BLaER1 (cell line): Measurements from ENCODE around the gene PDE3A.

Experiments used
- H3K27ac ChIP-seq: shearing (Covaris generic); formaldehyde crosslinking; 2 replicates; pipeline ENCODE4 v1.8.1; 2022
- H3K27me3 ChIP-seq: shearing (Covaris generic); formaldehyde crosslinking; 2 replicates; pipeline ENCODE4 v1.8.1; 2022
- H3K36me3 ChIP-seq: shearing (Covaris generic); formaldehyde crosslinking; 2 replicates; pipeline ENCODE4 v1.8.1; 2022
- H3K4me1 ChIP-seq: shearing (Covaris generic); formaldehyde crosslinking; 2 replicates; pipeline ENCODE4 v1.8.1; 2022
- H3K4me2 ChIP-seq: shearing (Covaris generic); formaldehyde crosslinking; 2 replicates; pipeline ENCODE4 v1.8.1; 2022
- H3K4me3 ChIP-seq: shearing (Covaris generic); formaldehyde crosslinking; 2 replicates; pipeline ENCODE4 v1.8.1; 2022
- H3K9ac ChIP-seq: shearing (Covaris generic); formaldehyde crosslinking; 2 replicates; pipeline ENCODE4 v1.8.1; 2022
- H3K9me3 ChIP-seq: shearing (Covaris generic); formaldehyde crosslinking; 2 replicates; pipeline ENCODE4 v1.8.1; 2022
- H4K20me1 ChIP-seq: shearing (Covaris generic); formaldehyde crosslinking; 2 replicates; pipeline ENCODE4 v1.8.1; 2022
- Cebpa-rat ChIP-seq: shearing (Covaris generic); IDR thresholded peaks from 2 replicates; pipeline ENCODE4 v1.8.1; 2022

The PDE3A gene

GRCh38 chr12:20392339-20392738 is 24.0 kb downstream of the PDE3A start:
- no peak overlapping the region for H3K27ac ChIP-seq
- H3K4me1 ChIP-seq: no peaks in the 10 kb centered on the region
- no peaks in the 10 kb centered on the region for H3K9me3 ChIP-seq
- no peak for TF ChIP-seq Cebpa-rat
- H3K36me3 ChIP-seq: no peaks in the 10 kb centered on the region
- H3K4me3 ChIP-seq: no peak overlapping the region
- no peak overlapping the region for H3K4me2 ChIP-seq
- H3K27me3 ChIP-seq: no peaks in the 10 kb centered on the region
- H4K20me1 ChIP-seq: no peaks in the 10 kb centered on the region
- no peak overlapping the region for H3K9ac ChIP-seq

- no peak for TF ChIP-seq Cebpa-rat
- H3K4me2 ChIP-seq: no peak overlapping the region
- no peak overlapping the region for H3K27ac ChIP-seq
Measured at GRCh38 chr12:20393707-20394106, 25.4 kb downstream of the PDE3A start.

GRCh38 chr12:20395791-20396550 is 27.6 kb downstream of the PDE3A start:
- H3K9ac ChIP-seq: no peak overlapping the region
- H3K36me3 ChIP-seq: no peaks in the 10 kb centered on the region
- H3K4me1 ChIP-seq: peaks cover 8% of the 10 kb centered on the region
- no peak overlapping the region for H3K4me3 ChIP-seq
- no peaks in the 10 kb centered on the region for H3K9me3 ChIP-seq
- H3K4me2 ChIP-seq: no peak overlapping the region
- no peaks in the 10 kb centered on the region for H4K20me1 ChIP-seq
- no peak overlapping the region for H3K27ac ChIP-seq
- TF ChIP-seq Cebpa-rat: no peak
- no peaks in the 10 kb centered on the region for H3K27me3 ChIP-seq

More at GRCh38 chr12:20393707-20394106, 25.4 kb downstream of the PDE3A start:
- H3K4me3 ChIP-seq: no peak overlapping the region
- H3K4me1 ChIP-seq: peaks cover 5% of the 10 kb centered on the region
- no peaks in the 10 kb centered on the region for H3K27me3 ChIP-seq
- no peak overlapping the region for H3K9ac ChIP-seq
- H3K36me3 ChIP-seq: no peaks in the 10 kb centered on the region
- no peaks in the 10 kb centered on the region for H4K20me1 ChIP-seq
- H3K9me3 ChIP-seq: no peaks in the 10 kb centered on the region

DNA sequence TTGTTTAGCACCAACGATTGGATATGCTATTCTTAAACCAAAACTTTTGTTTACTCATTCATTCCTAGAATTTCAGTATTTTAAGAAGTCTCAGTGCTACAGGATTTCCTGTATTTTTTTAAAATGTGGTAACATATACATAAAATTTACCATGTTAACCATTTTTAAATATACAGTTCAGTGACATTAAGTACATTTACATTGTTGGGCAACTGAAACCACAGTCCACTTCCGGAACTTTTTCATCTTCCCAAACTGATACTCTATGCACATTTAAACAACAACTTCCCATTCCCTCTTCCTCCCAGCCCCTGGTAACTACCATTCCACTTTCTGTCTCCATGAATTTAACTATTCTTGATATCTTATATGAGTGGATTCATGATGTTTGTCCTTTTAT is 30.3 kb downstream of the PDE3A start:
- H3K9me3 ChIP-seq: no peaks in the 10 kb centered on the region
- H3K9ac ChIP-seq: no peak overlapping the region
- H3K36me3 ChIP-seq: no peaks in the 10 kb centered on the region
- 0 out of 2 replicates have a peak overlapping the region, but pooled peaks have one; percentile 5 for H3K4me2 ChIP-seq
- H3K4me1 ChIP-seq: peaks cover 8% of the 10 kb centered on the region
- no peak overlapping the region for H3K4me3 ChIP-seq
- no peaks in the 10 kb centered on the region for H3K27me3 ChIP-seq
- H4K20me1 ChIP-seq: no peaks in the 10 kb centered on the region
- TF ChIP-seq Cebpa-rat: no peak
- no peak overlapping the region for H3K27ac ChIP-seq

DNA sequence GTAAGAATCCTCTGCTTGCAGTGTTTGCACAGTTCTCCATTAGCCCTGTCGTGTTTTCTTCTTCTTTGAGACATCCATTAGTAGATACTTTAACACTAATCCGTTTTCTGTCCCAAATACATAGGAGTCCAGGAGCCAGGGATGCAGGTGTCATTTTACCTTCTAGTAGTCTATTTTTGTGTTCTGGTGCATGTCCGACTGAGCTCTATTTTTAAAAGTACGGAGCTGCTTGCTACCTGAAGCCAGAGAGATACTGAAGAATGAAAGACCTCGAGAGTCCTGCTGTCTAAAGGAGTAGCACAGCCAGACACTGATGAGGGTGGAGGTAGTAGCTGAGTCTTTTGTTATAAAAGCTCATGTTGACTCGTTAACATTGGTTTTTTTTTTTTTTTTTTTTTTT is 31.7 kb downstream of the PDE3A start:
- TF ChIP-seq Cebpa-rat: no peak
- Histone ChIP-seq H3K4me1 (peaks cover 13% of the 10 kb centered on the region), H3K27ac (no peak overlapping the region), H3K36me3 (no peaks in the 10 kb centered on the region), H3K4me3 (no peak overlapping the region), H4K20me1 (no peaks in the 10 kb centered on the region), H3K4me2 (no peak overlapping the region), H3K27me3 (no peaks in the 10 kb centered on the region), H3K9ac (no peak overlapping the region), H3K9me3 (no peaks in the 10 kb centered on the region)

DNA sequence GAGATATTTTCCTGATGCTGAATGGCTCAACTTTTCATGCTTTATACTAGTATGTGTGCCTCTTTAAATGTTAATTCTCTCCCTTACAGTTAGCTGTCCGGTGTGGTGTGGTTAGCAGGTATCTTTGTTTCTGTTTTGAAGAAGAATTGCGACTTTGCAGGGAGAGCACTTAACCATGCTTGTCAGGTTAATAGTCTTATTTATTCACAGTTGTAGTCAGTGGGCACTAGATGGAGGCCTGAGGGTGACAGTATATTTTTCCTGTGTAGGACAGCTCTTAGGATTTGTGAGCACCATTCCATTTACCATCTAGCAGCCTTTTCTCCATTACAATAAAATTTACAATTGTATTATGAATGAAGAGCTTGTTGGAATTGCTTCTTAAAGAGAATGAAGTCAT is 34.9 kb downstream of the PDE3A start:
- H3K9me3 ChIP-seq: no peaks in the 10 kb centered on the region
- no peak overlapping the region for H3K4me3 ChIP-seq
- no peak overlapping the region for H3K27ac ChIP-seq
- peaks cover 17% of the 10 kb centered on the region for H3K4me1 ChIP-seq
- no peaks in the 10 kb centered on the region for H4K20me1 ChIP-seq
- H3K27me3 ChIP-seq: no peaks in the 10 kb centered on the region
- H3K36me3 ChIP-seq: no peaks in the 10 kb centered on the region
- no peak overlapping the region for H3K9ac ChIP-seq
- no peak overlapping the region for H3K4me2 ChIP-seq
- TF ChIP-seq Cebpa-rat: no peak

- no peaks in the 10 kb centered on the region for H3K27me3 ChIP-seq
- H3K4me1 ChIP-seq: peaks cover 10% of the 10 kb centered on the region
- H4K20me1 ChIP-seq: no peaks in the 10 kb centered on the region
- H3K27ac ChIP-seq: no peak overlapping the region
- H3K4me2 ChIP-seq: peak overlapping the region; percentile 51
- H3K4me3 ChIP-seq: no peak overlapping the region
- H3K9ac ChIP-seq: no peak overlapping the region
- H3K9me3 ChIP-seq: no peaks in the 10 kb centered on the region
- TF ChIP-seq Cebpa-rat: no peak
- no peaks in the 10 kb centered on the region for H3K36me3 ChIP-seq
Measured at GRCh38 chr12:20404576-20405346, 36.4 kb downstream of the PDE3A start.

- Histone ChIP-seq H3K4me3 (no peak overlapping the region), H3K4me1 (peaks cover 28% of the 10 kb centered on the region), H3K27me3 (no peaks in the 10 kb centered on the region), H3K27ac (no peak overlapping the region), H4K20me1 (no peaks in the 10 kb centered on the region), H3K4me2 (0 out of 2 replicates have a peak overlapping the region, but pooled peaks have one; percentile 22), H3K9ac (no peak overlapping the region), H3K9me3 (no peaks in the 10 kb centered on the region), H3K36me3 (no peaks in the 10 kb centered on the region)
- no peak for TF ChIP-seq Cebpa-rat
Measured at GRCh38 chr12:20409607-20410377, 41.5 kb downstream of the PDE3A start.

DNA sequence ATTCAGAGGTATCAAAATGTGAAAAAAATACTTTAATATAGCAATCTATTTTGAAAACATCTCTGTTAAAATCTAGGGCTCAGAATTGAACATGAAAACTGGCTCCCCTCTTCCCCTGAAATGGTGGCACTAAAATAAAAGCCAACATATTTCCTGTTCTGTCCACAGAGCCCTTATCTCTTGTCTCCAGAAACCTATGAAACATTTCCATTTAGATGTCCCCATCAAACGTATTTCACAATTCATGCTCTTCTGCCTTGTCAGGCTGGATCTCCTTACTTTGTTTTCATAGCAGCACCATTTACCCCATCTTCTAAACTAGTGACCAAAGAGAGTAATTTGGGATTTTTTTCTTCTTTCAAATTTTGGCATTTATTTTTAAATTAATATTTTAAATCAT is 42.4 kb downstream of the PDE3A start:
- Histone ChIP-seq H3K4me3 (no peak overlapping the region), H3K27me3 (no peaks in the 10 kb centered on the region), H3K9me3 (no peaks in the 10 kb centered on the region), H3K9ac (no peak overlapping the region), H3K4me2 (peak overlapping the region; percentile 22), H4K20me1 (no peaks in the 10 kb centered on the region), H3K27ac (no peak overlapping the region), H3K36me3 (no peaks in the 10 kb centered on the region), H3K4me1 (peaks cover 30% of the 10 kb centered on the region)
- TF ChIP-seq Cebpa-rat: no peak; the same call in 1 of the 2 replicates
